ENCODE results near the gene UGT1A4.

The UGT1A4 gene

DNA sequence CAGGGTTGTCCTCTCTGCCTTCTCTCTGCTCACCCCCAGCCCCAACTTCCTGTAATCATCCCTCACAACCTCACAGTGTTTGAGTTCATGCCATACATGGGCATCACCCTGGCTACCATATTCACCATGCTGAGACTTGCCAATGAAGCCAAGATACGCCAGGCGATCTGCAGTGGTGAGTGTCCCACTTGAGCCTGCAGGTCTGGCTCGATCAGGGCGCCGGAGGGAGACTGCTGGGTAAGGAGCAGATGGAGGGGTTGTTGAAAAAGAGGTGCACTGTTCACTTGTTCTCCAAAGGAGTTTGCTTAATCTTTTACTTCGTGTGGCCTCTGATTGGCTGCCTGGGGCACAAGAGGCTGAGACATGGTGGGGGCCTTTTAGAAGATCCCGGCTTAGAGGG, 74.2 kb downstream of the UGT1A4 start:
- no peak for DNase-seq

DNA sequence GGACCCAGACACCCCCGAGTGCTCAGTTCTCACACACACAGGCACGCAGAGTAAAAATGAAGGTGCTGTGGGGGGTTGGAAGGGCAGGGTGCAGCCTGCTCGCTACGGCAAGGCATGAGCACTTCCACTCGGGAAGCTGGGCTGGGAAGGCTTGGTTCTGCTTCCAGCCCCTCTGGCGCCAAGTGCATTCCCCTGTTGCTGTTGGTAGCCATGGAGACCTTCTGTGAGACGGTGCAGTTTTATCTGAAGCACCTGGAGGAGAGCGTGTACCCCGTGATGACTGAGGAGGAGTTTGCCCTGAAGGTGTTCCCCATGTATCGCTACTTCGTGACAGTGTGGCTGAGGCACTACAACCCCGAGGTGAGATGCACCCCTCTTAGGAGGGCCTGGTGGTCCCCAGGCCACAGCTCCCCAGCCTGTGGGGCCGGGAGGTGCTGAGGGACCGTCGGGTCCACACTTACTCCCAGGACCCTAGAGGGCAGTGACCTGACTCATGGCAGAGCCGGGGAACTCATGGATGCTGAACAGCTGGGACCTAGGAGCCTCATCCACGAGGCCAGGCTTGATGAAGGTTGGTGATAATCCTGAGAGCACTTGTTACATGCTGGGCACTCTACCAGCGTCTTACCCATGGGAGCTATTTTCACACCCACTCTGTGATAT, 75.1 kb downstream of the UGT1A4 start:
- no peak for DNase-seq

DNA sequence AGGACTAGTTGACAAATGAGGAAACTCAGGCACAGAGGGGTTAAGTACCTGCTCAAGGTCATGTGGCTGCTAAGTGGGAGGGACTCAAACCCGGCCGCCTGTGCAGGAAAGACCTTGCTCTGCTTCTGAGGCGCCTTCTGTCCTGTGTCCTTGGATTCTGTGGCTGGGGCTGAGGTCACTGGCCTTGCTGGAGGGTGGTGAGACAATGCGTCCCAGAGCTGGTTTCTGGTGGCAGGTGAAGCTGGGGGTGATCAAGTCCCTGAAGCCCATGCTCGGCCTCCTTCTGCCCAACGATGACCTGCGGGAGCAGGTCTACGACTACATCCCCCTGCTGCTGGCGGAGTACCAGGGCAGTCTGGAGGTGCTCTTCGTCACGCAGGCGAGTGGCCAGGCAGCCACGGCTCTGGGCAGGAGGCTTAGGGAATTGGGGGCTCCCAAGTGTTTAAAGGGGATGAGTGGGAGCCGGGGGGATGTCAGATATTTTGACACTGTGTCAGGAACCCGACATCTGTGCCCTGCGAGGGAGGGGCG, 75.7 kb downstream of the UGT1A4 start:
- DNase-seq: no peak

DNA sequence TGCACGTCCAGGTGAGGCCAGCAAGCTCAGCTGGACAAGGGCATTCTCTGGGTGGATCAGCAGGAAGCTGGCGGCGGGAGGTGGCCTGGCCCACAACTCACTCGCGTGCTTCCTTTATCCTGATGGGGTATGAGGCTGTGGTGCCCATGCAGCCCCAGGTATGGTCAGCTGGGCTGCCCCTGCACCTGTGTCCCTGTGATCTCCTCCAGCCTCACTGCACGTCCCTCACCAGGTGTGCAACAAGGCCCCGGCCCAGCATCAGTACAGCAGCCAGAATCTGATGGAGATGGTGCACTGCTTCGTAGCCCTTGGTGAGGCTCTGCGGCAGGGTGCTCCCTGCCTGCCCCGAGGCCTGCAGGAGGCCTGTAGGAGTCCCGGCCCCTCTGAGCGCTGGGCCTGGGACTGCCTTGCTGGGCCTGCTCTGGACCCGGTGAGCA, 77.2 kb downstream of the UGT1A4 start:
- DNase-seq: no peak

DNA sequence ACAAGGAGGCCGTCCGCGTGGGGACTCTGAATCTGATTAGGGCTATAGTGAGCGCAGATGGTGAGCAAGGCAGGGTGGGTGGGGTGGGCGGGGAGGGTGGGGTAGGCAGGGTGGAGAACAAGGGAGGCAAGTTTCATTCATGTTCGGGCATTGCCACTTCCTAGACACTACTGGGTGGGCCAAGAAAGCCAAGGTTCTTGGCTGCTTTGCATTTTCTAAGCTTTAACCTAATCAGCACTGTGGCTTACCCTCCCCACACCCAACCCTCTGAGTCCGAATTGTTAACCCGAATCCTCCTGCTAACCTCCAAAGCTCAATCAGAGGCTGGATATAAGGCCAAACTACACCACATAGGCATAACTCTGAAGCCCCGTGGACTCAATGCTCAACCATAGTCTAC, 77.7 kb downstream of the UGT1A4 start:
- DNase-seq: no peak

DNA sequence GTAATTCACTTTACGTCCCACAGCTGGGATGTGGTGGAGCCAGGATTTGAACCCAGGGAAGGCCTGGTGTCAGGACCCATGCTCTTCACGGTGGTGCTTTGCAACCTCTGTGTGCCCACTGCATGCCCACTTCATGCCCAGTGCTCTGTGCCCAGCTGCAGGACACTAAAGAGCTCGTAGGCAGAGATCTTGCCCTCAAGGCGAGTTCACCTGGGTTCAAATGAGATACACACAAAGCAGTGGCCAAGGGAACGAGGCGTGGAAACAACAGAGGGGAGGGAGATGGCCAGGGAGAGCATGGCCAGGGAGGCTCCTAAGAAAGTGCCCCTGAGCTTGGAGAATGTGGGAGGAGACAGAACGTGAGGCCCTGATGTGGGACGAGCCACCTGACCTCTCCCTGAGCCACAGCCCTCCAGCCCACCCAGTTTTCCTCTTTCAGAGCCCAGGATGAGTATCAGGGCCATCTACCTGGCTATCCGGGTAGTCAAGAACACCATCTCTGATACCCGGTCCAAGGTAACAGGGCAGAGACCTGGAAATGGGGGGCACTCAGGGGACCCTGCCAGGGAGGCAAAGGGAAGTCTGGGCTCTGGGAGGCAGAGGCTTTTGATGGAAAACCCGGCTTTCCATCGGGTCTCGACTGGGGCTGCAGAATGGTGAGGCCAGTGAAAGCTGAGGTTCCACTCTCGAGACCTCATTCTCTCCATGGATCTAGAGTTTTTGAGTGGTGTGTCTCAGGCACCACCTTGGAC, 80.0 kb downstream of the UGT1A4 start:
- no peak for DNase-seq

DNA sequence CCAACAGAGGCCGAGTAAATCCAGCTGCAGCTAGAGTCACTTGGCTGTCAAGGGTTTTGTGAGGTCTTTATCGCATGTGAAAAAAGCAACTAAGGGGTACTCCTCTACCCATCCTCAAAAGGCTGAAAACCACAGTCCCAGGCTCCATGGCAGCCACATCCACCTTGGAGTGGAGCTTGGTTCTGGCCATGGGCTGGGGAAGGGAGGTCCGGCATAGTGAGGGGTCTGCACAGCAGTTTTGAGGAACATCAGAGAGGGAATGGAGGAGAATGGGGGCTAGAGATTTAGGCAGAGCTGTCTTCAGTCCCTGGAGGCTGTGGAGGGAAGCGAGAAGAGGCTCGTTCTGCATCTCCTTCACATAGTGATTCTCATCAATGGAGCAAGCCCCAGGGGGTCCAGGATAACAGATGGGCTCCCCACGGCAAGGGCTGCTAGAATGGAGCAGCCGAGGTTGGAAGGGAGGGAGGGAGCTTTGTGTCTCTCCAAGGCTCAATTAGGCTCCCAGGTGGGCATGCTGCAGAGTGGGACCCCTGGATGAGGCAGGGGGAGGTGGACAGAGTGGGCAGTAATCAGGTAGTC, 80.6 kb downstream of the UGT1A4 start:
- DNase-seq: no peak

DNA sequence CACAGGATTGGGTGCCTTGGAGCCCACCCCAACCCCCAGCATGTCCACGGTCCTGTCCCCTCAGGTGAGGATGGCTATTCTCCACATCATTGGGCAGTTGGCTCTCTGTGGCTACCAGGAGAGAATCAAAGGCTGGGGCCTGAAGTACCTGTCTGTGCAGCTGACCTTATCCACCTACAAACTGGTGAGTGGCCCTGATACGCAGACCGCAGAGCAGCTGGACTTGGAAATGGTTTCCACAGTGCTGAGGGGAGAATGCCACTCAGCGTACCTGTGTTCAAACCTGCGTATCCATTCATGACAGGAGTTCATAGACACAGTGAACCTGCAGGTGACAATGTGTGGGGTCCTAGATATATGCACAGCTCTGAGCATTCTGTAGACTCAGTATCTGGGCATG, 81.2 kb downstream of the UGT1A4 start:
- DNase-seq: no peak

DNA sequence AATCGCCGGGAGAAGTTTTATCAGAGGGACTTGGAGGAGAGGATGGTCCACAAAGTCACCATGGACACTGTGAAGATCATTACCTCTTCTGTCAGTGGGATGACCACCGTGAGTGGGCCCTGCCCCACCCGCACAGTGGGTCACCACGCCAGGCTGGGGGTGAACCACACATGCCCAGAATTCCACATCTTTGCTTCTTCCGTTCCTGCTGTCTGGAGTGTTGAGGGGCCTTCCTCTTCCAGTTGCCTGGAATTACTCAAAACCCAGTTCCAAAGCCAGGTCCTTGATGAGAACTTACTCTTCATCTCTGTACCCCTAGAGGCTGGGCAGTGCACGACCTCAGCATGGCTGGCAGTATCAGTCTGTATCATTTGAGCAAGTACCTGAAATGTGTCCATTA, 81.7 kb downstream of the UGT1A4 start:
- no peak for DNase-seq

DNA sequence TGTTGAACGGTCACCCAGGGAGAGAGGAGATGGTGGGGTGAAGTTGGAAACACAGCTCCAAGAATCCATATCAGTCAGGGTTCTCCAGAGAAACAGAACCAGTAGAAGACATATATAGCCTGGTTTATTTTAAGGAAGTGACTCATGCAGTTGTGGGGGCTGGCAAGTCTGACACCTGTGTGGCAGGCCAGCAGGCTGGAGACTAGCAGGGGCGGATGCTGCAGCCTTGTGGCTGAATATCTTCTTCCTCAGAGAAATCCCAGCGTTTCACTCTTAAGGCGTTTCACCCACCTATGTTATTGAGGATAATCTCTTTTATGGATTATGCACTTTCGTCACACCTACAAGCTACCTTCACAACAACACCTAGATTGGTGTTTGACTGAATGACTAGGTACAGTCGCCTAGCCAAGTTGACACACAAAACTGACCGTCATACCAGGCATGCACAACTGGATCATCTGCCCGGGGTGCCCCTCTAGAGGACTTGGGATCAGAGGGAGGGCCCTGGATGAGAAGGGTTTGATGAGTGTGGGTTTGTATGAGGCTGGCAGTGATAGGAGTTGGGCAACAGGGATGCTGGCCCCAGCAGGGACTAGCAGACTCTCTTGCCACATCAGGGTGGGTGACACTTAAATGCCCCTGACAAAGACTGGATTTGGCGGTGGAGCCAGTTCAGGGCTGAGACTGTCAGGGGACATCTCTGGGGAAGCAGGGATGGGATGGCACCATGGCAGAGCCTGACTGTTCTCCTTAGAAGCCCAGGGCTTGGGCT, 83.0 kb downstream of the UGT1A4 start:
- no peak for DNase-seq

DNA sequence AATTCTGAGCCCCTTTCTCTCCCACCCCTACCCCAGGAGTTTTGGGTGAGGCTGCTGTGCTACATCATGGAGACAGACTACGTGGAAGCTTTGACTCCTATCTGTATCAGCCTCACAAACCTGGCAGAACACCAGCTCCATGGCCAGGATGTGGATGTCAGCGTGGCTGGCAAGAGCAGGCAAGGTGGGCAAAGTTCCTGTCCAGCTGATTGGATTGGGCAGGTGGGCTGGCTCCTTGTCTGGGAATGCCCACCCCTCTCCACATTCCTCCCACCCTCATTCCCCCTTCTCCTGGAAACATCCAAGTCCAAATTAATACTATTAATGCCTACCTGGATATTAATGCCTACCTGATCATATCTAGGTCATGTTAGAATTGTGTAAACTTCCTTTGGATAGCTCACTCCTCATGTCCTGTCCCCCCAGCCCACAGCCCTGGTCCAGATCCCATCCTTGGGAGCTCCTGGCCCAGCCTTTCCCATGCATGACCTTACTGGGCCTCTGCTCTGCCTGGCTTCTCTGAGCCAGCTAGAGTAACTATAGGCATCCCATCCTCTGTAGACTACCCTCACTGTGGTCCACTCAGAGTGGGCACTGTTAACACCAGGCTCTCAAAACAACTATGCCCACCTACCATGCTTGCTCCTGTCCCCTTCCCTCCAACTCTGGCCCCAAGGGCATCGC, 83.7 kb downstream of the UGT1A4 start:
- no peak for DNase-seq

DNA sequence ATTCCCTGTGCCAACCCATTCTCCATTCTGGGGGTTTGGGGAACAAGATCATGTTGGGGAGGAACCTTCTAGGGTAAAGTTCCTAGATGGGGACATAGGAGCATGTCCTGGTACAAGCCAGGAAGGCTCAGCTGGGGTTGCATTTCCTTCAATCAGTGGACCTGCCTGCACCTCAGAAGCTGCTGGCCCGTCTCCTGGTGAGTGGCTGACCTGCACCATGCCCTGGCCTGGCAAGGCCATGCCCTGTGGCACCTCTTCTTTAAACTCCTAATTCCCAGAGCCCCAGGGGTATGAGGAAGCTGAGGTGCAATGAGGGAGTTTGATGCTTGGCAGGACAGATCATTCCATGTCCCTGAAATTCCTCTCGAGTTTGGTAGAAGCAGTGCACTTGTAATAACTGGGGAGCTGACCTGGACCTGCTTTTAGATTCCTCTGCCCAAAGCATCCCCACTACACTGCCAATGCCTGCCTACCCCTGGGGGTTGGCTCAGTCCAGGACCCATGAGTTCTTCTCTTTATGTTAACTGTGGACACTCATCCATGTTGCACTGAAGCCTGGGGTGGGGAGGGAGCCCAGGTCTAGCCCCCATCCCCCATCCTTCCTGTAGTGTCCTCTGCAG, 84.9 kb downstream of the UGT1A4 start:
- DNase-seq: no peak

DNA sequence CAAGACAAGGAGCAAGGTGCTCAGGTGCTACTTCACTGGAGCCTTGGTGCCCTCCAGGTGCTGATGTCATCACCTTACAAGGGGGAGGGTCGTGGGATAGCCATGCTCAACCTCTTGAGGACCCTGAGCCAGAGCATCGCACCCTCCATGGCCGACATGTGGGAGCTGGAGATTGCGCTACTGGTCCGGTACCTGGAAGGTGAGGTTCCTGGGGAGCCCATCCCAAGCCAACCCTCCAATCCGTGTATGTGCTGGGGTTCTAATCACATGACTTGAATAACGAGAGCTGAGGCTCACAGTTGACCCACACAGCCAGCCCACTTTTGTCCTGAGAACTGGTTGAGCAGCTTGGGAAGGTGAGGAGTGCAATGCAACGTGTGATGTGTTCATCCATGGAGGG, 85.5 kb downstream of the UGT1A4 start:
- DNase-seq: no peak

DNA sequence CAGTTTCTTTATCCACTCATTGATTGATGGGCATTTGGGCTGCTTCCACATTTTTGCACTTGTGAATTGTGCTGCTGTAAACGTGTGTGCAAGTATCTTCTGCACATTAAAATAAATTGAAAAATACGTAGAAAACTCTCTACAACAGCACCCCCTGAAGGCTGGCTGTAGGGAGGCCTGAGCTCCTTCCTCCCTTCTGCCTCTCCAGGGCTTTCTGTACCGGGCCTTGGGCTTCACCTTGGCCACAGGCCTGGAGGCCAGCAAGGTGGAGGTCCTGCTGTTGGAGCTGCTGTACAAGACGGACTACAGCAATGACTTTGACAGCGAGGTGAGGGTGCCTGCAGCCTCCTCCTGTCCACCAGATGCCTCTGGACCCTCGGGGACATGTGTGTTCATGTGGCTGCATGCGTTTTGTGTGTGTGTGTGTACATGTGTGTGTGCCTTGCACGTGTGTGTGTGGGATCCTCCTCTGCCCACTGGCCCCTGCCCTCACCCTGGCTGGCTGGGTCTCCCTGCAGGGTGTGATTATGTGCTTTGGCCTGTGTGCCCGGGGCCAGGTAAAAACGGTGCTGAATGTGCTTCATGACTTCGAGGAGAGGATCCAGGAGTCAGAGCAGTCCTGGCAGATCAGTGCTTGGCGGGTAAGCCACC, 88.8 kb downstream of the UGT1A4 start:
- no peak for DNase-seq

DNA sequence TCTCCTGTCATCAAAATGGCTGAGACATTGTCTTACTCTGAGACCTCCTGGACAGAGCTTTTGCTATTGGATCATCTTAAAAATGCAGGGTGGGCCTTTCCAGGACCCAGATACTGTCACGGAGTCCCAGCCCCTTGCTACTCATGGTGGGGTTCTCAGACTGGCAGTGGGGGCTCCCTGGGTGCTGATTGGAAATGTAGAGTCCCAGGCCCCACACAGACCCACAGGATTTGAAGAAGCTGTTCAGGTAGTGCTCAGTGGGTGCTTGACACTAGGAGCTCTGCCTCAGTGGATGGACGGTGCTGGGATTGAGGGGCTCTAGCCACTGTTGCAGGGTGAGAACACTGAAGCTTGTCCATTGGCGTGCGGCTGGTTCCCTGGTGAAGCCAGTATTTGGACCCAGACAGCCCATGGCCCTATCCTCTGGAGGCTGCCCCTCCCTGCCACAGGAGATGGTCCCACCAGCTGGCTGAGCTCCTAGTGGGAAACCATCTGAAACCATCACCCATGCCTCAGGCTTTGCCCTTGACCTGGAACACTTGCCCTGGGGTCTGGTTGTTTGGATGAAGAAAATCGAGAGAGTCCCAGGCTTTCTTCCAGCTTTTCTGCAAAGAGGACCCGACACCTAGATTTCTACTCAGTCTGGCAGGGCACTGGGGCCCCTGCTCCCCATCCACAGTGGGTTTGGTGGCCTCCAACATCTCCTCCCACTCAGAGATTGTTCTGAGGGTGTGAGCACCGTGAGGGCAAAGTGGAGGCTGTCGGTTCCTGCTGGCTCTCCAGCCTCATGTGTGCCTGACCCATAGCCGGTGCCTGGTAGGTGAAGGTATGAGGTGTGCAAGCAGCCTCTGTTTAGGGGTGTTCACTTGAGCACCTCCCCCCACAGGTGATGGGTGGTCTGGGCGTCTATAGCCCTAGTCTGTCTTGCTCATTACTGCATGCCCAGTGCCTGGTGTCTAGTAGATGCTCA, 89.7 kb downstream of the UGT1A4 start:
- DNase-seq: no peak

DNA sequence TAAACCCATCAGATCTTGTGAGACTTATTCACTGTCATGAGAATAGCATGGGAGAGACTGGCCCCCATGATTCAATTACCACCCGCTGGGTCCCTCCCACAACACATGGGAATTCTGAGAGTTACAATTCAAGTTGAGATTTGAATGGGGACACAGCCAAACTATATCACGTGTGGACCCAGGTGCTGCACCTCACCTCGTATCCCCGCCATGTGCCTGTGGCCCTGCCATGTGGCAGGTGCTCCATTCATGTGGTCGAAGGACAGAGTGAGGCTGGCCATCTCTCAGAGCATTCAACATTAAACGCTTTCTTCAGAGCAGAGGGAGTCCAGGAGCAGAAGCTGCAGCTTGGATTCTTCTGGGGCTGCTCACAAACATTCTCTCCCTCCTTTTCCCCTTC, 91.8 kb downstream of the UGT1A4 start:
- no peak for DNase-seq

DNA sequence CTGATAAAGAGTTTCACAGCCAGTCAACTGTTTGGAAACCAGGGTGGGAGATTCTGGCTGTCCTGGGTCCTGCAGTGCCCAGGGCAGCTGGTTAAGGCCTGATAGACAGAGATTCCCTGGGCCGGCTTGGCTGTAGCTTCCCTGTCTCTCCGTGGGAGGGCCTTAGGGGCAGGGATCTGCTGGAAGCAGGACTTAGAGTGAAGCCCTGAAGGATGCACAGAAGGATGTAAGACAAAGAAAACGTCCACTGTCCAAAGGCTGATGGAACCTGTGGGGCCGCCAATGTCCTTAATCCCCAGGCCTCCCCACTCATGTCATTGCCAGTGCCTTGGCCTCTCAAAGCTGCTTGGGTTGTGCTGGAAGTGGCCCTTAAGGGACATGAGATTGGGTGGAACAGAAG, 92.6 kb downstream of the UGT1A4 start:
- DNase-seq: no peak

DNA sequence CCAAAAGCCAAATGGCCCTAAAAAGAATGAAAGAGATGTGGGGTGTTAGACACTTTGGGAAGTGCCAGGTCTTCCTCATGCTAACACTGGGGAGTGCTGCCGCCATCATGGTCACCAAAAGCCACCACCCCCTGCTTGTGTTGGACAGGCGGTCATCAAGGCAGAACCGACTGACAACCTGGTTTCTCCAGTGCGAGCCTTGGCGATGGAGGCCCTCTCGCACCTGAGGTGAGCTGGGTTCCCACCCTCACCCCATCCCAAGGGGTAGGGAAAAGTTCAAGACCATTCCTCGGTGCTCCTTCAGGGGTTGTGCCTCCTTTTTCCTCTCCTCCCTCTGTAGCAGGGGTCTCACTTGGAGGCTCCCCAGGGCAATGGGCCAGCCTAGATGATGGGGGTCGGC, 93.2 kb downstream of the UGT1A4 start:
- DNase-seq: no peak

DNA sequence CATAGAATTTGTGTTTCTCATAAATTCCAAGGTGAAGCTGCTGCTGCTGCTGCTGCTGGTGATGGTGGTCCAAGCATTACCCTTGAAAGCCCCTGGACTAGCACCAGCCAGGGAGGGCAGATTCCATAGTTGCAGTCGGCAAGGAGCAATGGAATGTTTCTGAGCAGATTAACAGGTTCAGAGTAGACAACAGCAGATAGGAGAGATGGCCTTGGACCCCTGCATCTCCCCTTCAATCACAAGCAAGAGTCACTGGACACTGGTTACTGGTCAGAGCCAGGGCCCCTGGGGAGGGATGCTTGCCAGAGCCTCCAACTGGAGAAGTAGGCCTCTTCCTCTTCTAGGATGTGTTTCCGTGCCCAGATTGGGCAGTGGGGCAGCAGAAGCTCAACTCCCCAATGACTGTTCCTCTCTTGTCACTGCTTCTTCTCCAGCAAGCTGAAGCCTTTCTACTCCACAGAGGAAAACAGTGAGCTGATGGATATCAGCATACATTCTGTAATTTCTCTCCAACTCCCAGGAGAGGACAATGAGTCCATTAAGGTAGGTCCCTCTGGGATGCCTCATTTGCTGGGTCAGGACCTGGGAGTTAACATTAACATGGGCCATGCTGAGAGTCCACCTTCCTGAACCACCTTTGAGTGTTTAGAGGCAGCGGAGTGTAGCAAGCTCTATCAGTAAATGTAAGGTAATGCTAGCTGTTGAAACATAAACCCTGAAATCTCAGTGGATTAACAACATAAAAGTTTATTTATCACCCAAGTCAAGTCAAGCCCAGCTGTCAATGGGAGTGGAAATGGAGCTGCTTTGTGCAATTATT, 94.9 kb downstream of the UGT1A4 start:
- DNase-seq: no peak

Data from MV-4-11 (cell line).